IgD-negative memory B cell (primary cell): ENCODE measurements around the gene STK32C. TPM values are rescaled to one million over a fixed set of nuclear protein-coding genes. Genes with fewer than 3 reads are reported as not detected.
"Not testable (repeated sequence)": the region's sequence is repeated elsewhere in the genome, so short reads cannot be mapped to it uniquely, and the experiment has no call there.

Source experiments
- H3K27ac Mint-ChIP-seq, 3 donors: one replicate each; pipeline ENCODE4 v1.8.0; 2020 to 2022; ENCODE audit warnings: mild to moderate bottlenecking in 3 of 3, mixed read lengths in 3 of 3, moderate library complexity in 1 of 3
- H3K27me3 Mint-ChIP-seq: one replicate; pipeline ENCODE4 v1.8.0; 2021; ENCODE audit warnings: mixed read lengths
- H3K36me3 Mint-ChIP-seq: one replicate; pipeline ENCODE4 v1.8.0; 2020; ENCODE audit warnings: mild to moderate bottlenecking, mixed read lengths
- H3K4me1 Mint-ChIP-seq, 3 donors: one replicate each; pipeline ENCODE4 v1.8.0; 2020 to 2022; ENCODE audit warnings: mixed read lengths in 3 of 3, mild to moderate bottlenecking in 1 of 3
- H3K4me3 Mint-ChIP-seq, 4 donors: one replicate each; pipeline ENCODE4 v1.8.0; 2020 to 2022; ENCODE audit warnings: mild to moderate bottlenecking in 4 of 4, mixed read lengths in 4 of 4, moderate library complexity in 3 of 4
- H3K9me3 Mint-ChIP-seq, 3 donors: one replicate each; pipeline ENCODE4 v1.8.0; 2020 to 2021; ENCODE audit warnings: mixed read lengths in 3 of 3, mild to moderate bottlenecking in 1 of 3
- polyA plus RNA-seq: library from polyadenylated mRNA; unstranded; fragments of 300-500 nt; fragmentation: Illumina TruSeq; gene quantifications from one replicate; pipeline ENCODE4 v1.2.3, GENCODE V29; 2021

STK32C gene
- polyA plus RNA-seq, 1 donor from 2014 or later, result 4.0 TPM

- Mint-ChIP-seq H3K4me1 (peaks cover 0 to 5% (median 2%) of the 10 kb centered on the region in 3 donors), H3K9me3 (no peaks in the 10 kb centered on the region), H3K27me3 (peaks cover 6% of the 10 kb centered on the region), H3K27ac (no peak overlapping the region), H3K36me3 (peaks cover 2% of the 10 kb centered on the region), H3K4me3 (no peak overlapping the region)
Measured at GRCh38 chr10:132316133-132316532, 8.4 kb upstream of the STK32C start.

- H3K4me1 Mint-ChIP-seq, H3K36me3 Mint-ChIP-seq, H3K9me3 Mint-ChIP-seq, H3K27me3 Mint-ChIP-seq, H3K27ac Mint-ChIP-seq: not testable (repeated sequence)
- peak overlapping the region in 1 of 4 donors; percentile 58 for H3K4me3 Mint-ChIP-seq
Measured at GRCh38 chr10:132314881-132315280, 7.1 kb upstream of the STK32C start.

- no peak overlapping the region for H3K4me3 Mint-ChIP-seq
- no peak overlapping the region for H3K27ac Mint-ChIP-seq
- H3K9me3 Mint-ChIP-seq, result no peaks in the 10 kb centered on the region
- peaks cover 2% of the 10 kb centered on the region for H3K36me3 Mint-ChIP-seq
- H3K4me1 Mint-ChIP-seq, result peaks cover 0 to under 1% (median 0%) of the 10 kb centered on the region in 3 donors
- peaks cover 6% of the 10 kb centered on the region for H3K27me3 Mint-ChIP-seq
Measured at GRCh38 chr10:132314336-132314735, 6.6 kb upstream of the STK32C start.

- no peak overlapping the region for H3K4me3 Mint-ChIP-seq
- H3K9me3 Mint-ChIP-seq, result no peaks in the 10 kb centered on the region
- H3K27ac Mint-ChIP-seq, result no peak overlapping the region
- no peaks in the 10 kb centered on the region for H3K4me1 Mint-ChIP-seq
- H3K27me3 Mint-ChIP-seq, result peaks cover 8% of the 10 kb centered on the region
- peaks cover 2% of the 10 kb centered on the region for H3K36me3 Mint-ChIP-seq
Measured at GRCh38 chr10:132313865-132314264, 6.1 kb upstream of the STK32C start.

- H3K9me3 Mint-ChIP-seq, result no peaks in the 10 kb centered on the region
- no peak overlapping the region for H3K27ac Mint-ChIP-seq
- peaks cover 9% of the 10 kb centered on the region for H3K27me3 Mint-ChIP-seq
- H3K4me1 Mint-ChIP-seq, result no peaks in the 10 kb centered on the region
- H3K36me3 Mint-ChIP-seq, result peaks cover 2% of the 10 kb centered on the region
- H3K4me3 Mint-ChIP-seq, result no peak overlapping the region
Measured at GRCh38 chr10:132313305-132313704, 5.6 kb upstream of the STK32C start.

- H3K4me3 Mint-ChIP-seq, result peak overlapping the region in 1 of 4 donors; percentile 81
- H3K27ac Mint-ChIP-seq, result peak overlapping the region in 1 of 3 donors; percentile 10
- no peaks in the 10 kb centered on the region for H3K9me3 Mint-ChIP-seq
- H3K4me1 Mint-ChIP-seq, result peaks cover 0 to 3% (median 3%) of the 10 kb centered on the region in 3 donors
- H3K27me3 Mint-ChIP-seq, result peaks cover 15% of the 10 kb centered on the region
- H3K36me3 Mint-ChIP-seq, result peaks cover 2% of the 10 kb centered on the region
Measured at GRCh38 chr10:132311338-132311939, 3.7 kb upstream of the STK32C start.

GRCh38 chr10:132310701-132311337, 3.1 kb upstream of the STK32C start:
- Mint-ChIP-seq H3K27ac (no peak overlapping the region), H3K36me3 (peaks cover 2% of the 10 kb centered on the region), H3K4me3 (peak overlapping the region in 1 of 4 donors; percentile 81), H3K9me3 (no peaks in the 10 kb centered on the region), H3K4me1 (peaks cover 0 to 9% (median 3%) of the 10 kb centered on the region in 3 donors), H3K27me3 (peaks cover 20% of the 10 kb centered on the region)

GRCh38 chr10:132309879-132310591, 2.3 kb upstream of the STK32C start:
- Mint-ChIP-seq H3K27ac (peak overlapping the region in 1 of 3 donors; percentile 58), H3K4me1 (peaks cover 0 to 9% (median 3%) of the 10 kb centered on the region in 3 donors), H3K27me3 (peaks cover 24% of the 10 kb centered on the region), H3K36me3 (peaks cover 2% of the 10 kb centered on the region), H3K4me3 (peak overlapping the region in 1 of 4 donors; percentile 81), H3K9me3 (no peaks in the 10 kb centered on the region)

GRCh38 chr10:132309471-132309865, 1.7 kb upstream of the STK32C start:
- Mint-ChIP-seq H3K36me3 (peaks cover 2% of the 10 kb centered on the region), H3K27ac (peak overlapping the region in 1 of 3 donors; percentile 58), H3K27me3 (peaks cover 24% of the 10 kb centered on the region), H3K4me3 (peak overlapping the region in 3 of 4 donors; percentile 74 to 89 (median 81)), H3K9me3 (no peaks in the 10 kb centered on the region), H3K4me1 (peaks cover 0 to 9% (median 3%) of the 10 kb centered on the region in 3 donors)

GRCh38 chr10:132308587-132309470, 1.1 kb upstream of the STK32C start:
- peak overlapping the region in 1 of 3 donors; percentile 58 for H3K27ac Mint-ChIP-seq
- H3K4me3 Mint-ChIP-seq, result peak overlapping the region; percentile 74 to 89 (median 82)
- no peaks in the 10 kb centered on the region for H3K9me3 Mint-ChIP-seq
- peaks cover 26% of the 10 kb centered on the region for H3K27me3 Mint-ChIP-seq
- H3K4me1 Mint-ChIP-seq, result peaks cover 1 to 9% (median 3%) of the 10 kb centered on the region in 3 donors
- H3K36me3 Mint-ChIP-seq, result no peaks in the 10 kb centered on the region

- Mint-ChIP-seq H3K36me3 (no peaks in the 10 kb centered on the region), H3K27me3 (peaks cover 29% of the 10 kb centered on the region), H3K4me3 (peak overlapping the region; percentile 80 to 93 (median 86)), H3K9me3 (no peaks in the 10 kb centered on the region), H3K4me1 (peaks cover 3 to 9% (median 8%) of the 10 kb centered on the region in 3 donors), H3K27ac (peak overlapping the region in 1 of 3 donors; percentile 91)
Measured at GRCh38 chr10:132306864-132307751, 642 bp downstream of the STK32C start.

GRCh38 chr10:132306343-132306685, 1.4 kb downstream of the STK32C start:
- Mint-ChIP-seq H3K4me1 (peaks cover 3 to 9% (median 8%) of the 10 kb centered on the region in 3 donors), H3K27ac (peak overlapping the region in 2 of 3 donors; percentile 32 to 65), H3K4me3 (peak overlapping the region in 3 of 4 donors; percentile 79 to 93 (median 80)), H3K9me3 (no peaks in the 10 kb centered on the region), H3K27me3 (peaks cover 28% of the 10 kb centered on the region), H3K36me3 (no peaks in the 10 kb centered on the region)

GRCh38 chr10:132305654-132306342, 2.0 kb downstream of the STK32C start:
- Mint-ChIP-seq H3K27ac (peak overlapping the region in 2 of 3 donors; percentile 32 to 65), H3K36me3 (no peaks in the 10 kb centered on the region)

More at GRCh38 chr10:132305654-132306342, 2.0 kb downstream of the STK32C start:
- H3K4me3 Mint-ChIP-seq, result peak overlapping the region in 3 of 4 donors; percentile 79 to 80 (median 80)
- H3K27me3 Mint-ChIP-seq, result peaks cover 28% of the 10 kb centered on the region
- H3K9me3 Mint-ChIP-seq, result no peaks in the 10 kb centered on the region
- H3K4me1 Mint-ChIP-seq, result peaks cover 3 to 9% (median 8%) of the 10 kb centered on the region in 3 donors
